SH-SY5Y (cell line): ENCODE measurements around the gene PTGR1.

Source experiments
- GATA2 ChIP-seq: IDR thresholded peaks from 2 replicates; pipeline ENCODE4 v1.6.1; 2011; ENCODE audit warnings: mild to moderate bottlenecking, low read depth, low read length
- GATA3 ChIP-seq: IDR thresholded peaks from 2 replicates; pipeline ENCODE4 v1.6.1; 2011; ENCODE audit warnings: low read depth, mild to moderate bottlenecking, low read length, moderate library complexity

Gene PTGR1

DNA sequence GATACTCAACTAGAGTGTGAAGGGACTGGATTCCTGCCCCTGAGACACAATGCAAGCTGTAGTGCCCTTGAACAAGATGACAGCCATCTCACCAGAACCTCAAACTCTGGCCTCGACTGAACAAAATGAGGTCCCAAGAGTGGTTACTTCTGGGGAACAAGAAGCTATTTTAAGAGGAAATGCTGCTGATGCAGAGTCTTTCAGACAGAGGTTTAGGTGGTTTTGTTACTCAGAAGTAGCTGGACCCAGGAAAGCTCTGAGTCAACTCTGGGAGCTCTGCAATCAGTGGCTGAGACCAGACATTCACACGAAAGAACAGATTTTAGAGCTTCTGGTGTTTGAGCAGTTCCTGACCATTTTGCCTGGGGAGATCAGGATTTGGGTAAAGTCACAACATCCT is 72.1 kb downstream of the PTGR1 start:
- TF ChIP-seq GATA2: no peak
- TF ChIP-seq GATA3: no peak

DNA sequence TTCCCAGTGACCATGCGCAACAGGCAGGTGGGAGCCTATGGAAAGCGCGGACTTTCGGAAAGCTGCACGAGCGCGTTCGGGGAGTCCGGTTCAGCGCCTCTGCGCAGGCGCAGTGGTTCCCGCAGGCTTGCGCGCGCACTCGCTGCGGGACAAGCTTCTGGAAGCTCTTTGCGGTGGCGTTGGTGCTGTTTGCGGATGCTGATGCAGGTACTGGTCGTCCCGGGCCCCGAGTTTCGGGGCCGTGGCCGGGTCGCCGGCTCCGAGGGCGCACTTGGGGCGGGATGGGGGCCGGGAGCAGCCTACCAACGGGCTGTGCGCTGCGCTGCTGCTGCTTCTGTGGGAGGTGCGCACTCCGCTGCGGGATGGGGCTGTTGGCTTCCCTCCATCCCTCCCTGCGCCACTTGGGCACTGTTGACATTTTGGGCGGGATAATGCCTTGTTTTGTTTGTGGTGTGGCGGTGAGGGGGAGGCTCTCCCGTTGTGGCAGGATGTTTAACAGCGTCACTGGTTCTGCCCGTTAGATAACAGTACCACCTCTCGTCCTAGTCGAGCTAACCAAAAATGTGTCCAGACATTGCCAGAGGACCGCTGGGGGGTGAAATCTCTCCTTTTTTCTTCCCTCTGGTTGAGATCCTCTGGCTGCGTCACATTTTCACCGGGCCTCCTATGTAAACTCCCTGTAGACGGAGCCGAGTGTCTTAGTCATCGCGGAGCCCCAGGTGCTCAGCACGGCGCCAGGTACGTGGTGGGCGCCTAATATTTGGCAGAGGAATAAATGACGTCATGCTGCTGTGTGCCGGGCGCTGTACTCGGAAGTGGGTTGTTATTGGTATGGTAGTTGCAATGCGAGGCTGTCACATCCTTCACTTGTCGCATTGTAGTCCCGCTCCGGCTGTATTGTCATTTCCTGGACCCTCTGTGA is 74.1 kb downstream of the PTGR1 start, which contains the start of gene ZNF483:
Gene ZNF483, plus strand, starts transcription at position 124 of the 922 bp plus-strand sequence. CDS start 2,217 bp downstream, outside the sequence.
- no peak for TF ChIP-seq GATA3
- TF ChIP-seq GATA2: no peak

DNA sequence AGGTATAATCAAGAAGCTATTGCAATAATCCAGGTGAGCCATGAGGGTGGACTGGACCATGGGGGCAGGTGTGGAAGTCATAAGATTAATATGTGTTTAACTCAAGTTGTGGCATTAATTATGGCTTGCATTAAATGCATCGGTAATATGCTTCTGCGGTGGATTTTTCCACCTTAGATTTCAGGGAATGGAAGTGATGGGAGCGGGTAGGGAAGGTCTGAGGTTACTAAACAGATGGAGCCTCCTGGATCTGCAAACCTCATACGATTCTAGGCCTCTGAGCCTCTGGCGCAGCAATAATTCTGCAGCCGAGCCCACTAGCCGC is 74.8 kb downstream of the PTGR1 start:
- TF ChIP-seq GATA3 (no peak), GATA2 (no peak)

DNA sequence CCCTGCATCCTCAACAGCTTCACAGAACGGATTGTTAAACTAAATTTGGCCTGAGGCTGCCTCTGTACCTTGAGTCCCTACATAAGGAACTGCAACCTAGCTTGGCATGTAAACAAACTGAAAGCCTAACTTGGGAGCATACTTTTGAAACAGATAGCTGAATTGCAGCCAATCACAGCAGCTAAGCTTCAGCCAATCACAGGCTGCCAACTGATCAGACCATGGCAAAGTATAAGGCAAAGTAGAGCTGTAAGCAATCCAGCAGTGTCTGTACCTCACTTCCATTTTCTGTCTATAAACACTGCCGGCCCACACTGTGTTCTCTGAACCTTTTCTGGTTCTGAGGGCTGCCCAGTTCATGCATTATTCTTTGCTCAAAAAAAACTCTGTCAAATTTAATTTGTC is 83.4 kb downstream of the PTGR1 start:
- TF ChIP-seq GATA3 (no peak), GATA2 (no peak)

DNA sequence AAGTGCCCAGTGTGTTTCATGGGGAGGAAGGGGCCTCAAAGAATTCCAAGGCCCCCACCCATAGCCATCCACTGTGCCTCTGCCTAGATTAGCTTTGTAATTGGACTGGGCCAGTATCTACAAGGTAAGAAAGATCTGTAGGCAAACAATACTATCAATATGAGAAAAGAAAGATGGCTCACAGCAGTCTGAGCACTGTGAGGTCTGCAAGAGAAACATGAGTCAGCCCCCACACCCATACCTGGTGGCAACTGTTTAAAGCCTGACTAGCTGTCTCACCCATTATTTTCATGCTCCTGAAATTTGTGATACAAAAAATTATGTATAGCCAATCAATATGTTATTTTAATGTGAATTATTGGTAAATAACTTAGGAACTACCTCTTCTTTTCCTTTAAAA is 84.5 kb downstream of the PTGR1 start:
- TF ChIP-seq GATA2: no peak
- TF ChIP-seq GATA3: no peak
